Putamen (tissue), 1 donor: ENCODE data around the gene IPO4.
"Not testable (repeated sequence)": the region's sequence is repeated elsewhere in the genome, so short reads cannot be mapped to it uniquely, and the experiment has no call there.

Experiments used
- DNase-seq: peaks from one replicate; pipeline ENCODE4 v3.0.0-alpha.2; 2016; ENCODE audit warnings: low spot score

Gene IPO4

GRCh38 chr14:24188251-24189058 is at the start of gene IPO4:
Gene IPO4, minus strand, starts transcription at chr14:24188816. Its CDS starts 29 bp downstream, at chr14:24188787.
- DNase-seq: peak; percentile 96

GRCh38 chr14:24238123-24238522 is 49.5 kb upstream of the IPO4 start:
- no peak for DNase-seq

- DNase-seq: no peak
These were observed 48.9 kb upstream of the IPO4 start for GRCh38 chr14:24237463-24237955.

- no peak for DNase-seq
These were observed 48.3 kb upstream of the IPO4 start for GRCh38 chr14:24236689-24237462.

GRCh38 chr14:24235804-24236688 is 47.4 kb upstream of the IPO4 start:
- no peak for DNase-seq

- DNase-seq: no peak
These were observed 45.7 kb upstream of the IPO4 start for GRCh38 chr14:24234095-24235005.

GRCh38 chr14:24233538-24233866 is 44.9 kb upstream of the IPO4 start:
- no peak for DNase-seq

GRCh38 chr14:24232645-24233537 is 44.3 kb upstream of the IPO4 start, which contains the start of gene GMPR2:
Gene GMPR2, plus strand, starts transcription at chr14:24232929. Its CDS starts 325 bp downstream, at chr14:24233254.
- DNase-seq: no peak

GRCh38 chr14:24232121-24232644 is 43.6 kb upstream of the IPO4 start, which contains the start of gene NEDD8:
Gene NEDD8, minus strand, starts transcription at chr14:24232367. Its CDS starts 100 bp downstream, at chr14:24232267.
- peak; percentile 94 for DNase-seq

- DNase-seq: no peak
These were observed 42.9 kb upstream of the IPO4 start for GRCh38 chr14:24231263-24232120.

- DNase-seq: no peak
These were observed 40.3 kb upstream of the IPO4 start for GRCh38 chr14:24228902-24229301.

GRCh38 chr14:24226473-24226872 is 37.9 kb upstream of the IPO4 start:
- no peak for DNase-seq

GRCh38 chr14:24224618-24225071 is 36.0 kb upstream of the IPO4 start:
- no peak for DNase-seq

GRCh38 chr14:24222987-24223386 is 34.4 kb upstream of the IPO4 start:
- DNase-seq: not testable (repeated sequence)

GRCh38 chr14:24219521-24219920 is 30.9 kb upstream of the IPO4 start:
- DNase-seq: no peak

GRCh38 chr14:24219080-24219479 is 30.5 kb upstream of the IPO4 start:
- no peak for DNase-seq

GRCh38 chr14:24216876-24217275 is 28.3 kb upstream of the IPO4 start:
- not testable (repeated sequence) for DNase-seq

- DNase-seq: no peak
These were observed 27.7 kb upstream of the IPO4 start for GRCh38 chr14:24216345-24216699.
